Mesothelial cell of epicardium (in vitro differentiated cells): Measurements from ENCODE around the gene CAB39. TPM values are rescaled to one million over a fixed set of nuclear protein-coding genes. Genes with fewer than 3 reads are reported as not detected.

Source experiments
- DNase-seq, 2 experiments: peaks; one replicate each; pipeline ENCODE4 v3.0.0; 2021; ENCODE audit warnings: low spot score in 2 of 2; ENCODE audit not compliant: unreplicated experiment in 2 of 2
- H3K27ac Mint-ChIP-seq: 2 replicates; pipeline ENCODE4 v1.8.0; 2021; ENCODE audit warnings: mixed read lengths
- H3K27me3 Mint-ChIP-seq: 2 replicates; pipeline ENCODE4 v1.8.0; 2021; ENCODE audit warnings: low read depth, mixed read lengths
- H3K36me3 Mint-ChIP-seq: 2 replicates; pipeline ENCODE4 v1.8.0; 2021; ENCODE audit warnings: mixed read lengths
- H3K4me1 Mint-ChIP-seq: 2 replicates; pipeline ENCODE4 v1.8.0; 2021; ENCODE audit warnings: mixed read lengths
- H3K4me3 Mint-ChIP-seq: 2 replicates; pipeline ENCODE4 v1.8.0; 2021; ENCODE audit warnings: mild to moderate bottlenecking, moderate library complexity, mixed read lengths
- H3K9me3 Mint-ChIP-seq: 2 replicates; pipeline ENCODE4 v1.8.0; 2021; ENCODE audit warnings: mixed read lengths
- total RNA-seq: library from RNA; stranded (reverse); gene quantifications from 3 replicates; pipeline ENCODE4 v1.2.1, GENCODE V29; 2021
- TF ChIP-seq, protein P1 (sequence below): fragments of 200-600 bp; sonication (generic); IDR thresholded peaks from one replicate; pipeline ENCODE4 v1.5.0; 2021; ENCODE audit warnings: antibody characterized with exemption; ENCODE audit not compliant: unreplicated experiment

CAB39 gene
- total RNA-seq, 1 donor from 2014 or later = 41.7 TPM

DNA sequence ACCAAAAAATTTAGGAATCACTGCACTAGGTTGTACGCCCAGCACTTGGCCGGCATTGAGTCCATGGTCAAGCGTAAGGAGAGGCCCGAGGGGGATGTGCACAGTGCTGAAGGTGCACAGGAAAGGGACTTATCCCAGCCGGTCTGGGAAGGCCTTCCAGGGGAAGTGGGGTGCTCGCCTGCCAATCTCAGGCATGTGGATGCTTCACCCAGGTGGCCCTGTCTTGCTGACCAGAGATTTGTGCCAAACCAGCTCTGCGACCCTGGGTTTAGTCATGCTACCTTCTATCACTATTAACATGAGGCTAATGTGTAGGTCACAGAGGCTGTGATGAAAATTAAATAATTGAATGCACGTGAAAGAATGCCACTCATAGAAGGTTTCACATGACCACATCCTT, 150.4 kb downstream of the CAB39 start:
- H3K36me3 Mint-ChIP-seq = no peaks in the 10 kb centered on the region
- H3K27me3 Mint-ChIP-seq = no peaks in the 10 kb centered on the region
- DNase-seq = no peak
- peaks cover 7% of the 10 kb centered on the region for H3K9me3 Mint-ChIP-seq
- no peak overlapping the region for H3K27ac Mint-ChIP-seq
- no peak overlapping the region for H3K4me3 Mint-ChIP-seq
- TF ChIP-seq, protein P1, sequence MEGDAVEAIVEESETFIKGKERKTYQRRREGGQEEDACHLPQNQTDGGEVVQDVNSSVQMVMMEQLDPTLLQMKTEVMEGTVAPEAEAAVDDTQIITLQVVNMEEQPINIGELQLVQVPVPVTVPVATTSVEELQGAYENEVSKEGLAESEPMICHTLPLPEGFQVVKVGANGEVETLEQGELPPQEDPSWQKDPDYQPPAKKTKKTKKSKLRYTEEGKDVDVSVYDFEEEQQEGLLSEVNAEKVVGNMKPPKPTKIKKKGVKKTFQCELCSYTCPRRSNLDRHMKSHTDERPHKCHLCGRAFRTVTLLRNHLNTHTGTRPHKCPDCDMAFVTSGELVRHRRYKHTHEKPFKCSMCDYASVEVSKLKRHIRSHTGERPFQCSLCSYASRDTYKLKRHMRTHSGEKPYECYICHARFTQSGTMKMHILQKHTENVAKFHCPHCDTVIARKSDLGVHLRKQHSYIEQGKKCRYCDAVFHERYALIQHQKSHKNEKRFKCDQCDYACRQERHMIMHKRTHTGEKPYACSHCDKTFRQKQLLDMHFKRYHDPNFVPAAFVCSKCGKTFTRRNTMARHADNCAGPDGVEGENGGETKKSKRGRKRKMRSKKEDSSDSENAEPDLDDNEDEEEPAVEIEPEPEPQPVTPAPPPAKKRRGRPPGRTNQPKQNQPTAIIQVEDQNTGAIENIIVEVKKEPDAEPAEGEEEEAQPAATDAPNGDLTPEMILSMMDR = no peak
- peaks cover 40% of the 10 kb centered on the region for H3K4me1 Mint-ChIP-seq

DNA sequence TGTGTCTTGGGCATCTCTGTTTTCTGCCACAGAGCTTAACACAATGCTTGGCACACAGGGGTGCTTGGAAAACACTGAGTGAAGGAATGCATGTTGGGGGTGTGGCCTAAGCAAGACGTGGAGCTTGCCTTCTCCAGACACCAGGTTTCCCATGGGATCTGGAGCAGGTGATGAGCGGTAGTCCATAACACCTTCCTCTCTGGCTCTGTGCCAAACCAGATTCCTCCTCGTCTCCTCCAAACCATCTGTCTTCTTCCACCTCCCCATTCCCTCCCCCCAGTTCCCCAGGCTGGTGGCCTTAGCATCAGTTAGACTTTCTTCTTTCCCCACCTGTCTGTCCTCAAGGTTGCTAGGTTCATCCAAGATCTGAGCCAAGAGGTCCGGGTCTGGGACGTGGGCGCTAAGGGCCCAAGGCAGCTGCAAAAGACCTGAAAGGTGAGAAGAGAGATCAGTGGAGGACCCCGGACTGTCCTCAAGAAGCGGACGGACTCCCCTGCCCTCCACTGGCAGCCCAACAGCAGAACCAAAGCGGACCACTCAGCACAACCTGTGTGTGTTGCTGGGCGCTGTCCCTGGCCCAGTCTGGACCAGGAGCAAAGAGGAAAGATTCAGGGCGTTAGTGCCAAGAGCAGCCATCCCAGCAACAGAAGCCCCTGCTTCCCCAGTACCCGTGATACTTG, 150.9 kb downstream of the CAB39 start:
- Mint-ChIP-seq H3K27me3 (no peaks in the 10 kb centered on the region), H3K9me3 (peaks cover 7% of the 10 kb centered on the region), H3K27ac (no peak overlapping the region), H3K4me1 (peaks cover 45% of the 10 kb centered on the region), H3K4me3 (peak overlapping the region; percentile 89), H3K36me3 (no peaks in the 10 kb centered on the region)
- DNase-seq = no peak
- TF ChIP-seq, protein P1 = no peak

DNA sequence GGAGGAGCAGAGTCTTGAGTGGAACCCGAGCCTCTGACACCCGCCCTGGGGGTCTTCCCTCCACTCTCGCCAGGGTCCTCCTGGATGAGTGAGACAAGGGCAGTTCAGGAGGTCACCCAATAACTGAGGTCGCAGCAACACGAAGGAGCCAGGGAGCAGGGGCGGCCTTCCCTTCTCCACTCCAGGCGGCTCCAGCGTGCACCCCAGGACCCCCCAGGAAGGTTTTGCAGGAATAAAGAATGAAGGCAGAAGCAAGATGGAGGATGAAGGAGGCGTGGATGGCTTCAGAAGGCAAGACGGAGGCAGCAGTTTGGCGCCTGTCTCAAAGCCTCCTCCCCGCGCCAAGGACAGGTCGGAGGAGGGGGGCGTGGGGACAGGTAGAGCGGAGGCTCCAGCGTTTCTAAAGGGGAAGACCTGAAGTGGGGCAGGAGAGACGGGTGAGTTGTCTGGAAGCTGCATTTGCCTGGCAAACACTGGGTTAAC, 151.5 kb downstream of the CAB39 start:
- Mint-ChIP-seq H3K4me3 (peak overlapping the region; percentile 89), H3K36me3 (no peaks in the 10 kb centered on the region), H3K9me3 (peaks cover 2% of the 10 kb centered on the region), H3K27me3 (no peaks in the 10 kb centered on the region), H3K27ac (peak overlapping the region; percentile 80), H3K4me1 (peaks cover 51% of the 10 kb centered on the region)
- TF ChIP-seq, protein P1 = no peak
- no peak for DNase-seq

DNA sequence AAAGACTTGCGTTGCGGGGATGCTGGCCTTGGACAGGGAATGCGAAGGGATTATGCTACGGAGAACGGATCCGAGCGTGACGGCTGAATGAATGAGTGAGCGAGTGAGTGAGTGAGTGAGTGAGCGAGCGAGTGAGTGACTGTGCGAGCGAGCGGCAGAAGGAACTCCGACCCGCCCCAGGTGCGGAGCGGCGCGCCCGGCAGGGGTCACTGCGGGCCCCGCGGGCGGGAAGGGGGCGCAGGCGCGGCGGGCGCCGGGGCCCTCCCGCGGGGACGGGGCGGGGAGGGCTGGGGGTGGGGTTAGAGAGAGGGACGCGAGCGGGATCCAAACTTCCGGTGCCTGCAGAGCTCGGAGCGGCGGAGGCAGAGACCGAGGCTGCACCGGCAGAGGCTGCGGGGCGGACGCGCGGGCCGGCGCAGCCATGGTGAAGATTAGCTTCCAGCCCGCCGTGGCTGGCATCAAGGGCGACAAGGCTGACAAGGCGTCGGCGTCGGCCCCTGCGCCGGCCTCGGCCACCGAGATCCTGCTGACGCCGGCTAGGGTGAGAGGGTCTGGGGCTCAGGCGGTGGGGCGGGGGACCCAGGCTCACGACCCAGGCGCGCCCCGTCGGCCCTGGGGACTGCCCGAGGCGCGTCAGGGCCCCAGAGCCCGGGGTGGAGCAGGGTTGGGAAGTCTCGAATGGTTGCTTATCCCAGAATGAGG, 152.1 kb downstream of the CAB39 start, which contains the start of gene ITM2C:
TSS of gene ITM2C (plus strand) at position 338 of the 702 bp plus-strand sequence. CDS start at position 422, 84 bp downstream.
- H3K36me3 Mint-ChIP-seq = no peaks in the 10 kb centered on the region
- H3K9me3 Mint-ChIP-seq = no peaks in the 10 kb centered on the region
- TF ChIP-seq, protein P1 = no peak
- DNase-seq = peak; percentile 66 to 78
- H3K27ac Mint-ChIP-seq = peak within 1 kb of the TSS; percentile 93
- peaks cover 57% of the 10 kb centered on the region for H3K4me1 Mint-ChIP-seq
- no peaks in the 10 kb centered on the region for H3K27me3 Mint-ChIP-seq
- peak within 1 kb of the TSS; percentile 89 for H3K4me3 Mint-ChIP-seq

DNA sequence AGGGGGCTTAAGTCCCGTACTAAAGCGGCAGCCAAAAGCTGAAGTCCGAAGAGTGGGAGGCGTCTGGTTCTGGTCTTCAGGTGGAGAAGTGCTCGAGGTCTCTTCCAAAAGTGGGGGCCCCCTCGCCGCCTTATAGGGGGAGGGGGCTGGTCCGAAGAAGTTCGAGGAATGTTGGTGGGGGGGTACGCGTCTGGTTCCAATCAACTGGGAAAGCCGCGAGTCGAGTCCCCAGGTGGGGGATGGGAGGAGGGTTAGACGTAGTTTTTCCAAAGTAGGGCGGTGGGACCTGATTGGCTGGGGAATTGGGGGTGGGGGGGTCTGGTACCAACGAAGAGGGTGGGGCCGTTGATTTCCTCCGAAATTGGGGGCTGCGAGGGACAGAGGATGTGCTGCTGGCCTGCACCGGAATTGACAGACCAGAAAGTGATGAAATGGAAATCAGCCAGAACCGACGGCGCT, 152.7 kb downstream of the CAB39 start:
- H3K4me3 Mint-ChIP-seq = peak overlapping the region; percentile 89
- H3K27me3 Mint-ChIP-seq = no peaks in the 10 kb centered on the region
- no peaks in the 10 kb centered on the region for H3K9me3 Mint-ChIP-seq
- DNase-seq = no peak
- H3K4me1 Mint-ChIP-seq = peaks cover 63% of the 10 kb centered on the region
- H3K36me3 Mint-ChIP-seq = no peaks in the 10 kb centered on the region
- peak overlapping the region; percentile 93 for H3K27ac Mint-ChIP-seq
- TF ChIP-seq, protein P1 = no peak
